HG03196 (cell line): ENCODE measurements around the gene STING1.
"Not testable (repeated sequence)": the region's sequence is repeated elsewhere in the genome, so short reads cannot be mapped to it uniquely, and the experiment has no call there.

ENCODE experiments used
- ATAC-seq: cut with Tn5 transposase; IDR thresholded peaks from one replicate; pipeline ENCODE4 v1.9.1; 2021; ENCODE audit not compliant: unreplicated experiment

The STING1 gene

GRCh38 chr5:139503036-139503817 lies 20.7 kb upstream of the STING1 start:
- ATAC-seq = not testable (repeated sequence)

DNA sequence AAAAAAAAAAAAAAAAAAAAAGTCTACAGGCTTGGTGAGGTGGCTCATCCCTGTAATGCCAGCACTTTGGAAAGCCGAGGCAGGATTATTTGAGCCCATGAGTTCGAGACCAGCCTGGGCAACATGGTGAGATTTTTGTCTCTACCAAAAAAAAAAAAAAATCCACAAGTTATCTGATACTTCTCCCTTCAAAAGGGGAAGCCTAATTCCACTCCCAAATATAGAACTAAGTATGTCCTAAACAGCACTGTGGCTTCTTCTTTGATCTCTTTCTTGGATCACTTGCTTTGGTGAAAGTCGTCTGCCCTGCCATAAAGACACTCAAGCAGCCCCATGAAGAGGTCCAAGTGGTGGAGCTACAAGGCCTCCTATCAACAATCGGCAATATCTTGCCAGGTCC lies 18.8 kb upstream of the STING1 start:
- no peak for ATAC-seq

- no peak for ATAC-seq
These were observed 13.3 kb upstream of the STING1 start for GRCh38 chr5:139495638-139496435.

DNA sequence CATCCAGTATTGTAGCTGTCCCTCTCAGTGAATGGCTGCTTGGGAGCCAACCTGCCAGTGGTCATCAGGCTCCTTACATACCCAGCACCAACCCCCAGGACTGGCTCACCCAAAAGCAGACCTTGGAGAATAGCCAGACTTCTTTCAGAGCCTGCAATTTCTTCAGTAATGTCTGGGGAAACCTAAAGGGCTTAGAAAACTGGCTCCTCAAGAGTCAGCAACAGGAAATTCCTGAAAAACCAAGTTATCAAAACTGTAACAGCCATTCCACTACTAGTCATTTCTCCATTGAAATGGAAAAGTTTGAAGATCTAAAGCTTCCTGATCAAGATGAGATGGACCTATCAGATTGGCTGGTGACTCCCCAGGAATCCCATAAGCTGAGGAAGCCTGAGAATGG lies 12.3 kb upstream of the STING1 start:
- ATAC-seq = no peak

DNA sequence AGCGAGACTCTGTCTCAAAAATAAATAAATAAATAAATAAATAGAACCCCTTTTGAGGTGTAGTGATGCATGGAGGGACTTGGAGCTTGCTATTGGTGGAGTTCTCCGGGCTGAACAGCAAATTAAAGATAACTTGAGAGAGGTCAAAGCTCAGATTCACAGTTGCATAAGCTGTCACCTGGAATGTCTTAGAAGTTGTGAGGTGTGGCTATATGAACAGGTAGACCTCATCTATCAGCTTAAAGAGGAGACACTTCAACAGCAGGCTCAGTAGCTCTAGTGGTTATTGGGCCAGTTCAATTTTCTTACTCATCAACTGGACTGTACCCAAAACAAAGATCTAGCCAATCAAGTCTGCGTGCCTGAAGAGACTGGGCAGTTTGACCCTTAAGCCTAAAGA lies 11.7 kb upstream of the STING1 start:
- ATAC-seq = no peak

DNA sequence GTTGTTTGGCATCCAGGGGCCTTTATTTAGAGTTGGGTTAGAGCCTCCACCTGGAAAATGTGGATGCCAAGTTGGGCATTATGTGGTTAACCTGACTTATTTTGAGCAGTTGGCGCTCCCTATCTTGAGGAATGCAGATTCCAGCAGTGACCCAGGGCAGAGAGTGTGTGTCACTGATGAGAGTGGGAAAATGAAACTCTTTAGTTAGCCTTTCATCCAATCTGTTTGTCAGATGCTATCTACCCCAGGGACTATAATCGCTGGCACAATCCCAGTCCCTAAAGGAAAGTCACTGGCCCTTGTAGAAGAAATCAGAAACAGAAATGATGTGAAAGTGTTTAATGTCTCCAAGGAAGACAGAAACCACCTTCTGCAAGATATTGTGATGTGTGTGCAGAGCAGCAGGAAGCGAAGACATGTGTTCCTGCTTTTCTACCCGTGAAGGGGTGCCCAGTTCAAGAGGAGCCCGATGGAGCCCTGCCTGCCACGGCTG lies 10.2 kb upstream of the STING1 start:
- ATAC-seq = no peak

DNA sequence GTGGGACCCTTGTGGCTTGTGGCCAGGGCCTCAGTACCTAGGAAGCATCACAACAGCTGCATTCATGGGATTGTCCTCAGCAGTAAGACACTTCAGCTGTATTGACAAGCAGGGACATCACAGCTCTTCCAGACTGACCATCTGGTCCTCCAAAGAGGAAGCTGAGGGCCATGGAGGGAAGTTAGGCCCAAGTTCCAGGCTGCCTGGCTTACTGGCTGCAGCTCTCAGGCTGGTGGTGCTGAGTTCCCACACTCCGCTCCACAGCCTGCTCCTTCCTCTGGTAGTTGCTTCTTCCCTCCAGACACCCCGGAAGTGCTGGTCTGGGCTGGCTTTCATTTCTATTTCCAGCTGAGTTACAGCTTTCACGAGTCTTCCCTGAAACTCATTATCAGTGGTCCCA lies 5.7 kb upstream of the STING1 start:
- ATAC-seq = no peak

DNA sequence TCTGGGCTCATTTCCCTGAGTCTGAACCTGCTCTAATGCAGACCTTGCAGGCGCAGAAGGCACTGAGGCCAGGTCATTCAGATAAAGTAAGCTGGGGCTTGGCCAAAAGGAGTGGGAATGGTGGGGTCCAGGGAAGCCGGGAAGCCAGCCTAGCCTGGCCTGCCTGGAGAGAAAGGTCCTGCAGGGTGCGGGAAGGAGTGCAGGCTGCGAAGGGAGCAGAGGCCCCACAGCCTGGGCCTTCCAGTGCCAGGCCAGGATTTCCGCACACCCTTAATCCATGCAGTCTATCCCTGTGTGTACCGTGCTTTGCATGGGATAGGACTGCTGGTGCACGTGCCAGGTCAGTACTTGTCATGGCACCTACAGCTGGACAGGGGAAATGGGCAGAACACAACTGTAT lies 3.6 kb upstream of the STING1 start:
- ATAC-seq = no peak

DNA sequence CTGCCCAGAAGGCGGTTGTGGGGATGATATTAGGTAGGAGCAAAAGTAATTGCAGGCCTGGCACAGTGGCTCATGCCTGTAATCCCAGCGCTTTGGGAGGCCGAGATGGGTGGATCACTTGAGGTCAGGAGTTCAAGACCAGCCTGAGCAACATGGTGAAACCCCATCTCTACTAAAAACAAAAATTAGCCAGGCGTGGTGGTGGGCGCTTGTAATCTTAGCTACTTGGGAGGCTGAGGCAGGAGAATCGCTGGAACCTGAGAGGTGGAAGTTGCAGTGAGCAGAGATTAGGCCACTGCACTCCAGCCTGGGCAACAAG lies 291 bp upstream of the STING1 start:
- not testable (repeated sequence) for ATAC-seq

DNA sequence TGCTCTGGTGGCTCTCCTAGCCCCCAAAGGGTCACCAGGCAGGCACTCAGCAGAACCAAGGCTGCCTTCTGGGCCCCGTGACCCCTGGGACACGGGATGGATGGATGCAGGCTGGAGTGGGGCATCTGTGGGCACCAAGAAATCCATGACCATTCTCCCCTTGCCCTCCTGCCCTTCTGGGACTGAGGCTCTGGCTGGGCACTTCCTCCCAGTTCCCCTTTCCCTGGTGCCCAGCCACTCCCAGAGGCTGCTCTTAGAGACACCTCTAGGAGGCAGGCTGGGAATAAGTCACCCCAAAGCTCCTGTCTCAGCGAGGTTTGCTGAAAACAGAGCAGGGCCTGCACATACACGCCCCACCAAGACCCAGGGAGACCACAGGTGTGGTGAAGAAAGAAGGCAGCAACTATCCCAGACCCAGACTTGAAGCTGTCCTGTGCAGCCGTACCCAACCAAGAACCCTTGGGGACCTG lies 943 bp downstream of the STING1 start:
- no peak for ATAC-seq

DNA sequence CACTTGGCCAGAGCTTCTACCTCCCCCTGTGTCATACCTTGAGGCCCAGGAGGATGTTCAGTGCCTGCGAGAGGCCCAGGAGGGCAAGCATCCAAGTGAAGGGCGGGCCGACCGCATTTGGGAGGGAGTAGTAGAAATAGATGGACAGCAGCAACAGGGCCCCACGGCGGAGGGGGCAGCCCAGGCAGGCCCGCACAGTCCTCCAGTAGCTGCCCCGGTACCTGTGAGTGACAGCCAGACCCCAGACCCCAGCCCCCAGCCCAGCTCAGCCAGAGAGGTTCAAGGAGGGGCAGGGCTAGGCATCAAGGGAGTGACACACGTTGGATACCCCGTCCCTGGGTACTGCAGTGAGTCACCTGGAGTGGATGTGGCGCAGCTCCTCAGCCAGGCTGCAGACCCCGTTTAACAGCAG lies 1.4 kb downstream of the STING1 start:
- no peak for ATAC-seq

DNA sequence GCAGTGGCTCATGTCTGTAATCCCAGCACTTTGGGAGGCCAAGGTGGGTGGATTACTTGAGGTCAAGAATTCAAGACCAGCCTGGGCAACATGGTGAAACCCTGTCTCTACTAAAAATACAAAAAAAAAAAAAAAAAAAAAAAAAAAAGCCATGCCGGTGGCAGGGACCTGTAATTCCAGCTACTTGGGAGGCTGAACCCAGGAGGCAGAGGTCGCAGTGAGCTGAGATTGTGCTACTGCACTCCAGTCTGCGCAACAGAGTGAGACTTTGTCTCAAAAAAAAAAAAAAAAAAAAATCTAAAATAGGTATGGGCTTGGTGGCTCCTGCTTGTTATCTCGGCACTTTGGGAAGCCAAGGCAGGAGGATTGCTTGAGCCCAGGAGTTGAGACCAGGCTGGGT lies 2.8 kb downstream of the STING1 start:
- ATAC-seq = not testable (repeated sequence)

GRCh38 chr5:139478657-139479423 lies 3.7 kb downstream of the STING1 start:
- ATAC-seq = not testable (repeated sequence)

DNA sequence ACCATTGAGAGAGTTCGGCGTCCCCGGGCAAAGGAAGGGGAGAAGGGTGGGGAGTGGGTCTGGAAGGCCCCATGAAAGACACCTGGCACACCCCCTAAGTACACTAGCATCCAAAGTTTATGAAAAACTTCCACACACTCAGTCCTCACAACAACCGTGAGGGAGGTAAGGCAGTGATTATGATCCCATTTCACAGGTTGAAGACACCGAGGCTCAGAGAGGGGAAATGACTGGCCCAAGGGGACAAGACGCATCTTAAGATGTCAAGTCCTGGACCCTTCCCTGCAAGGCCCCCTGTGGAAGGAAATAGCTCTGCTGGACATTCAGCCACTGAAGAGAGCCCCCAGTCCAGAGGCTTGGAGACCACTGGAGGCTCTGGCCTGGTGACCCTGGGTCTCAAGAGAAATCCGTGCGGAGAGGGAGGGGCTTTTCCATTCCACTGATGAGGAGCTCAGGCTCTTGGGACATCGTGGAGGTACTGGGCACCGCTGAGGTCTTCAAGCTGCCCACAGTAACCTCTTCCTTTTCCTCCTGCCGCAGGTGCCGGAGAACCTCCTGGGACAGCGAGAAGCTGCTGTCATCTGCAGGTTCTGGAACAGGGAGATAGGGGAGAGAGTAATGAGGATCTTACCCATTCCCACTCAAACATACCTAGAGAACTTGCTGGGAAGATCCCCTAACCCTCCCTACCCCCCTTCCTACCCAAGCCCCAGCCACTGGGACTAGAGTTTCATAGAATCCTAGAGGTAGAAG lies 6.5 kb downstream of the STING1 start:
- no peak for ATAC-seq

DNA sequence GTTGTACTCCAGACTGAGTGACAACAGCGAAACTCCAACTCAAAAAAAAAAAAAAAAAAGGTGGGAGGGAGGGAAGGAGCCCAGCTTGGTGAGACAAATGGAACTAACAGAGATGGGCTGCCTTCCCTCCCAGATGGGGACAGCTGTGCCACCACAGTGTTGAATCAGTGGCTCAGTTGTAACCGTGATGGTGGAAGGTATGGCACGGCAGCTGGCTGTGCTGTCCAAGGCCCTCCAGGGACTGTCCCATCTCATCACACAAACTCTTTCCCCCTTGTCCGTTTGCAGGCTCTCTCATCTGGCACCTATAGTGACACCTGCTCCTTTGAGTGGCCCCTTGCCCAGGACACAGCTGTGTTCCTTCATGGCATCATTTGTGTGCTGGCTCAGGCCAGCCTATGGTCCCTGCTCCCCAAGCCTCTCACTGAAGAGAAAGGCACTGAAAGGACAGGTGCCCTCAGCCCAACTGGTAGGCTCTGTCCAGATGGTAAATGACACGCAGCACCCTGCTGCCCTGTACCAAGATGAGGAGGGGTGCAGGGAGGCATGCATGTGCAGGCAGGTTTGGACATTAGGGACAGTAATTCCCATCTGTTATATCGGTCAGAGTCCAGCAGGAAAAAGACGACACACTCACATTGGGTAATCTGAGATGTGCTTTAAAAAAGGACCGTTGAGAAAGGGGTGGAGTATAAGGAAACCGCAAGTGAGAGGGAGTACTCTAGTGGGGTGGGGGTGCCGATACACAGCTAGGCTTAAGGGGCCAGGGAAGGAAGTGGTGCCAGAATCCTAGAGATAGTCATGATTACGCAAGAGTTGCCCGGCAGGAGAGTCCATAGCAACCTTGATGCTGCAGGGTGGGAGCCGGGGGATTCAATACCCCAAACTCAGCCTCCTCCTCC lies 7.4 kb downstream of the STING1 start:
- no peak for ATAC-seq

DNA sequence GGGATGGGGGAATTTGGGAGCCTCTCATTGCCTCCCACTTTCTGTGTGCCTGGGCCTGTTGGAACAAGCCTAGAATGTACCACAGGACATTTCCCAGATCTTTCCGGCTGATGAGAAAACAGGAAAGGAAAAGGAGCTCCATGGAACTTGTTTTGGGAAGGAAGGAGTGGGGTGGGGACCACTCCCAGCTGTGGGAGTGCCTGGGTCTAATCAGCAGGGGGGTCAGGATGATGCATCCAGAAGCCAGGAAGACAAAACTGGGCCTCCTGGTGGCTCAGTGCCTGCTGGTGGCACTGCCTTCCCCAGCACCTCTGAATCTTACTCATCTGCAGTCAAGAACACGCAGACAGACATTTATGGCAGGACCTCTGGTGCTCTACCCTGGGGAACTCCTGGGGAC lies 9.0 kb downstream of the STING1 start:
- no peak for ATAC-seq

DNA sequence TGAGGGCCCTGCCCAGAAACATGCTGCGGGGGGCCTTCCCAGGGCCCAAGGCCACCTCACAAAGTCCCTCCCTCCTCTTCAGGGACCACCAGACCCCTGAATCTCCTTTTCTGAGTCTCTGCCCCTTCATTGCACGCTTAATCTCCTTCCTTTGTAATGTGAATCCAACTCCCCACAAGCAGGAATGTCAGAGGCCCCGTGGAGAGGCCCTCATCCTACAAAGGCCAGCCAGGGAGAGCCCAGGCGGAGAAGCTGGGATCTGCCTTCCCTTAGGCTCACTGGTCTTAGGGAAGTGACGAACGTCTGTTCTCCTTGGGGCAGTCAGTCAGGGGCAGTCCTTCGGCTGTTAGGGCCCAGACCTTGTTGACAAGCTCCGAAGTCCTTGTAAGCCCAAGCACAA lies 9.5 kb downstream of the STING1 start:
- ATAC-seq = no peak

DNA sequence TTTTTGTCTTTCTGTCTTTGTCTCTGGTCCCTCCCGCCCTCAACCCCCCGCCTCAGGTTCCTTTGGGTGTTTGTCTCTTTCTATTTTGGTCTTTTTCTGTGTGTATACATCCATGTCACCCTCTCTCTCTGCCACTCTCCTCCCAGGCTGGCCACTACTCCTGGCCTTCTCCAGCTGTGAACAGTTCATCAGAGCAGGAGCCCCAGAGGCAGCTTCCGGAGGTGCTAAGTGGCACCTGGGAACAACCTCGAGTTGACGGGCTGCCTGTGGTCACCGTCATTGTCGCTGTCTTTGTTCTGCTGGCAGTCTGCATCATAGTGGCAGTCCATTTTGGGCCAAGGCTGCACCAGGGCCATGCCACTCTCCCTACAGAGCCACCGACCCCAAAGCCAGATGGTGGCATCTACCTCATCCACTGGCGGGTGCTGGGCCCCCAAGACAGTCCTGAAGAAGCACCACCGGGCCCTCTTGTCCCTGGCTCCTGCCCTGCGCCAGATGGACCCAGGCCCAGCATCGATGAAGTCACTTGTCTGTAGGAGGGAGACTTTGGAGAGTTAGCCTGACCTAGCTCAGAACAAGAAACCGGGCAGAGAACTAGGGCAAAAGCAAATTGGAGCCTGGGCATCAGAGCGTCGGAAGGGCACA lies 10.1 kb downstream of the STING1 start:
- no peak for ATAC-seq

DNA sequence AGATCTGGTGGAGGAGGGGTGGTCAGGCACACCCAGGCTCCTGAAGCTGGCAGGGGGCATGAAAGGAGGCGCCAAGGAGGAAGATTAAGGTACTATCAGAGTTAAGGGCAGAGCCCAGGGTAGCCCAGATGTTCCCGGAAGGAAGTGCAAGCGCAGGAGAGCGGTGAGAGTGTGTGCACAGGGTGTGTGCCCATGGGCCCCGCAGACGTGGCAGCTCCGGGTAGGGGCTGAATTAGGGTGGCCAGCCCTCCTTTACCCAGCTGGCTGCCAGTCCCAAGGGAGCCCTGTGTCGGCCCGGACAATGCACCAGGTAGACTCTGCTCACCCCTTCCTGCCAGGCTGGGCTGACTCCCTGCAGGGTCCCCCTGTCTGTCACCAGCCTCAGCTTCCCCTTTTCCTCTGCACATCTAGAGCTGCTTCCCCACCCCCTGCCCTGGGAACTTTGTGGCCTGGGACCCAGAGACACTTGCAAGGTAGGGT lies 11.7 kb downstream of the STING1 start, which contains the start of gene SMIM33:
Gene SMIM33 (plus strand): TSS at position 184 of the 480 bp plus-strand sequence. CDS start 118 bp downstream, at position 302.
- no peak for ATAC-seq
